Measurements from ENCODE around the gene SHB. TPM values are rescaled to one million over a fixed set of nuclear protein-coding genes. Genes with fewer than 3 reads are reported as not detected.

SHB gene
- total RNA-seq, 1 donor from 2014 or later = 1.1 TPM

DNA sequence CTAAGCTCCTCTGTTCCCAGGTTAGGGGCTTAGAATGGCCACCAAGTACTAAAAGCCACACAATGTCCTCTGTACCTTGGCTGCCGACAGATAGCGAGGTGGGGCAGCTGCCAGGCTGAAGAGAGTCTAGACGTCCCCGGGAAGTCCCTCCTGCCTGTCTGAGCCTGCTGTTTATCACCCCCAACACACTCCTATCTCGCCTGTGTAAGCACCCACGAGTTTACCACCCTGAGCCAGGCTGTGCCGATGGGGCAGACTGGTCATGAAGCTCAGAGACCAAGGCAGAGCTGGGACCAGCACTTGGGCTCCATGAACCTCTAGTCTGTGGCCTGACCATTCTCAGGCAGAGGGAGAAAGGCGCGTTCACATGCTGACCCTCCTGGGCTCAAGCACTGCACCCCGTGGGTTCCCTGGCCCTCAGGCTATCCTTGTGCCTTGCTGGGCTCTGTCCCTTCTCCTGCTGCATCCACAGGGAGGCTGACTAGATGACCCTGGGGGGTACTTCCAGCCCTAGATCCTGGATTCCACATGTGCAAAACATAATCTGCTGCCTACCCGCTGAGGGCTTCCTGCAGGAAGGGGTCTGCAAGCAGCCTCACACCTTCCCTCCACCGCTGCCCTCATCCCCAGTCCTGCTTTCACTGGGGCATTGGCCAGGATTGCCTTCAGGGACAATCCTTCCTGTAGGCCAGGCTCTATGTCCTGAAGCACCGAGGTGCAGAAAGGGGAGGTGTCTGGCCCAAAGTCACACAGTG lies 146.5 kb downstream of the SHB start:
- Histone ChIP-seq H3K9ac (no peak overlapping the region), H3K4me1 (peaks cover 43% of the 10 kb centered on the region), H3K27me3 (no peaks in the 10 kb centered on the region), H2AFZ (replicated peaks) (no peak overlapping the region), H3K36me3 (no peaks in the 10 kb centered on the region), H4K20me1 (ENCODE audit: low read depth) (no peaks in the 10 kb centered on the region), H3F3A (ENCODE audit: low read depth) (peaks cover 5% of the 10 kb centered on the region), H3K27ac (no peak overlapping the region), H3K4me3 (no peak overlapping the region), H3K79me2 (ENCODE audit: low read depth) (no peaks in the 10 kb centered on the region), H3K9me3 (ENCODE audit: low read depth) (no peaks in the 10 kb centered on the region), H3K4me2 (no peak overlapping the region)
- Mint-ChIP-seq H3K27me3 (ENCODE audit: insufficient read depth, low read depth) (peaks cover 4% of the 10 kb centered on the region), H3K4me3 (no peak overlapping the region), H3K9me3 (no peaks in the 10 kb centered on the region), H3K4me1 (peaks cover 64% of the 10 kb centered on the region), H3K27ac (peak overlapping the region; percentile 58), H3K36me3 (peaks cover 3% of the 10 kb centered on the region)
- no peak for TF ChIP-seq EZH2 (IDR thresholded peaks at IDR 0.05)
- no peak for TF ChIP-seq EZH2phosphoT487 (IDR thresholded peaks at IDR 0.05)
- TF ChIP-seq, protein P1, sequence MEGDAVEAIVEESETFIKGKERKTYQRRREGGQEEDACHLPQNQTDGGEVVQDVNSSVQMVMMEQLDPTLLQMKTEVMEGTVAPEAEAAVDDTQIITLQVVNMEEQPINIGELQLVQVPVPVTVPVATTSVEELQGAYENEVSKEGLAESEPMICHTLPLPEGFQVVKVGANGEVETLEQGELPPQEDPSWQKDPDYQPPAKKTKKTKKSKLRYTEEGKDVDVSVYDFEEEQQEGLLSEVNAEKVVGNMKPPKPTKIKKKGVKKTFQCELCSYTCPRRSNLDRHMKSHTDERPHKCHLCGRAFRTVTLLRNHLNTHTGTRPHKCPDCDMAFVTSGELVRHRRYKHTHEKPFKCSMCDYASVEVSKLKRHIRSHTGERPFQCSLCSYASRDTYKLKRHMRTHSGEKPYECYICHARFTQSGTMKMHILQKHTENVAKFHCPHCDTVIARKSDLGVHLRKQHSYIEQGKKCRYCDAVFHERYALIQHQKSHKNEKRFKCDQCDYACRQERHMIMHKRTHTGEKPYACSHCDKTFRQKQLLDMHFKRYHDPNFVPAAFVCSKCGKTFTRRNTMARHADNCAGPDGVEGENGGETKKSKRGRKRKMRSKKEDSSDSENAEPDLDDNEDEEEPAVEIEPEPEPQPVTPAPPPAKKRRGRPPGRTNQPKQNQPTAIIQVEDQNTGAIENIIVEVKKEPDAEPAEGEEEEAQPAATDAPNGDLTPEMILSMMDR (IDR thresholded peaks at IDR 0.05) = no peak
- no peak for DNase-seq (ENCODE audit: low spot score)

DNA sequence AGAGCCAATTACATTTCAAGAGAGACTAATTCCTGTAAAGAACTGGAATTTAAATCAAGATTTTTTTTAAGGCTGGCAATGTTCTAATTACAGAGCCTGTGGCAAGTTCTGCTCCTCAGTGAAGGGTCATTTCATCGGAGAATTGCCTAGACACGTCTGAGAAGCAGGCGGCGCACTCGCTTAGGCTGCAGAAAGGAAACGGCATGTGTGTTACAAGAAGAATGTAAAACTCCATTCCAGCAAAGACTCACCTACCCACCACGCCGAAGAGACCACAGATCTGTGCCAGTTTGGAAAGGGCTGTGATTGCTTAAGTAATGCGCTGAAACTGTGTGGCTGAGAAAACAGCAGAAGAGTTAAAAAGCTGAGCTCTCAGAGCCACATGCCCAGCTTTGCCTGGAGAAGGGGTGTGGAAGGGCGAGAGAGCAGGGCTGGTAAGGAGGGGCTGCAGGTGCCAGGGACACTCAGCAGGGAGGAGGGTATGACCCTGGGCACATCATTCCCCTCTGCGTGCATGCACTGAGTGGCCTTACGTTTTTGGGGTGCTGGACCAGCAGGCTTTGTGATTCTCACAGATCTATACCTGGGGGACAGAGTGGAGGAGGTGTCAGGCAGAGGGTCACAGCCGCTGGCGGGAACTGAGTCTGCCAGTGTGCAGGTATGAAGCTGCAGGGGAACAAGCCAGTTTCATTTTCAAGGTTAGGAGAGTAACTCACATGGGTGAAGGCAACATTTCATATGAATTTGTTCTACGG lies 147.3 kb downstream of the SHB start:
- H3K27ac Mint-ChIP-seq = peak overlapping the region; percentile 58
- no peak overlapping the region for H3K27ac ChIP-seq
- H3K79me2 ChIP-seq (ENCODE audit: low read depth) = no peaks in the 10 kb centered on the region

DNA sequence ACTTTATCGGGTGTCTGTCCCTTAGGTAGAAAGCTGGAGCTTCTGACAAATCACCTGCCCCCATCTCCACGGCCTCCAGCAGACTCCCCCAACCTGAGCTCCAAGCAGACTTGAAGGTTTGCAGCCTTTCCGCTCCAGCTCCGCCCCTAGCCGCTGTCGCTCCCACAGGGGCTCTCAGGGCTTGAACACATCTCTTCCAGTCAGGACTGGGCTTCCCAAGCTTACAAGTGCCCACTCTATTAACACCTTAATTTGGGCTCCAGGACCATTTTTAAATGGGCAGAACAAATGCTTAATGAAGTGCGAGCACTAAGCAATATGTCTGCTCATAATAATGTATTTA lies 147.9 kb downstream of the SHB start:
- Histone ChIP-seq H3K79me2 (ENCODE audit: low read depth) (no peaks in the 10 kb centered on the region), H3K4me2 (no peak overlapping the region), H3K4me3 (no peak overlapping the region), H3K4me1 (peaks cover 43% of the 10 kb centered on the region), H2AFZ (replicated peaks) (no peak overlapping the region), H3K27me3 (no peaks in the 10 kb centered on the region), H3K9ac (no peak overlapping the region), H3K9me3 (ENCODE audit: low read depth) (no peaks in the 10 kb centered on the region), H4K20me1 (ENCODE audit: low read depth) (no peaks in the 10 kb centered on the region), H3F3A (ENCODE audit: low read depth) (peaks cover 5% of the 10 kb centered on the region), H3K36me3 (no peaks in the 10 kb centered on the region), H3K27ac (no peak overlapping the region)
- peaks cover 60% of the 10 kb centered on the region for H3K4me1 Mint-ChIP-seq
- peaks cover 3% of the 10 kb centered on the region for H3K36me3 Mint-ChIP-seq
- TF ChIP-seq EZH2 (IDR thresholded peaks at IDR 0.05) = no peak
- TF ChIP-seq EZH2phosphoT487 (IDR thresholded peaks at IDR 0.05) = no peak
- TF ChIP-seq, protein P1 (IDR thresholded peaks at IDR 0.05) = no peak
- H3K4me3 Mint-ChIP-seq = no peak overlapping the region
- peaks cover 5% of the 10 kb centered on the region for H3K27me3 Mint-ChIP-seq (ENCODE audit: insufficient read depth, low read depth)
- no peak overlapping the region for H3K27ac Mint-ChIP-seq
- H3K9me3 Mint-ChIP-seq = no peaks in the 10 kb centered on the region
- no peak for DNase-seq (ENCODE audit: low spot score)

More for the DNA sequence above, 147.3 kb downstream of the SHB start:
- H3K27me3 Mint-ChIP-seq (ENCODE audit: insufficient read depth, low read depth) = peaks cover 5% of the 10 kb centered on the region
- Histone ChIP-seq H3K9ac (no peak overlapping the region), H3K27me3 (no peaks in the 10 kb centered on the region), H3F3A (ENCODE audit: low read depth) (peaks cover 5% of the 10 kb centered on the region), H3K36me3 (no peaks in the 10 kb centered on the region), H3K4me1 (peaks cover 43% of the 10 kb centered on the region), H2AFZ (replicated peaks) (no peak overlapping the region), H4K20me1 (ENCODE audit: low read depth) (no peaks in the 10 kb centered on the region), H3K4me2 (no peak overlapping the region), H3K4me3 (no peak overlapping the region), H3K9me3 (ENCODE audit: low read depth) (no peaks in the 10 kb centered on the region)
- no peak overlapping the region for H3K4me3 Mint-ChIP-seq
- peaks cover 3% of the 10 kb centered on the region for H3K36me3 Mint-ChIP-seq
- H3K9me3 Mint-ChIP-seq = no peaks in the 10 kb centered on the region
- no peak for DNase-seq (ENCODE audit: low spot score)
- peaks cover 63% of the 10 kb centered on the region for H3K4me1 Mint-ChIP-seq
- no peak for TF ChIP-seq EZH2phosphoT487 (IDR thresholded peaks at IDR 0.05)
- no peak for TF ChIP-seq EZH2 (IDR thresholded peaks at IDR 0.05)
- TF ChIP-seq, protein P1 (IDR thresholded peaks at IDR 0.05) = no peak
